ENCODE measurements around the gene CORO1A.
"Not testable (repeated sequence)": the region's sequence is repeated elsewhere in the genome, so short reads cannot be mapped to it uniquely, and the experiment has no call there.

CORO1A gene

DNA sequence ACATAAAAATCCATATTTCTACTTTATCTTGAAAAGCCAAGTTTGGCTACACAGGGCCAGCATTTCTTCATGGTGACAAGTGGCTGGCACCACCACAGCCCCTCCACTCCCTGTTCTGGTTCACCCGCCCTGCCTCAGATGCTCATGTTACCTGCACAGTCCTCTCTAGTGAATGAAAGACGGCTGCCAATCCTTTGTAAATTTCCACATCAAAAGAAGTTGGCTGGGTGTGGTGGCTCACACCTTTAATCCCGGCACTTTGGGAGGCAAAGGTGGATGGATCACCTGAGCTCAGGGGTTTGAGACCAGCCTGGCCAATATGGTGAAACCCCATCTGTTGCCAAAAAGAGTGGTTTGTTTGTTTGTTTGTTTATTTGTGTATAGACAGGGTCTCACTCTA lies 19.9 kb upstream of the CORO1A start:
- Histone ChIP-seq H3K9me2 (ENCODE audit: low read depth, low read length) (no peaks in the 10 kb centered on the region), H4K20me1 (ENCODE audit: insufficient read depth, low read length) (no peaks in the 10 kb centered on the region), H3F3A (ENCODE audit: insufficient read depth, low read length) (no peaks in the 10 kb centered on the region), H3K4me3 (ENCODE audit: low read depth, low read length, poor library complexity, severe bottlenecking) (no peak overlapping the region), H3K27ac (ENCODE audit: low read depth, low read length, poor library complexity, severe bottlenecking) (no peak overlapping the region), H3K9me3 (ENCODE audit: low read length) (no peaks in the 10 kb centered on the region), H2AFZ (ENCODE audit: low read length) (no peak overlapping the region), H3K4me2 (ENCODE audit: low read length) (no peak overlapping the region), H3K79me2 (ENCODE audit: insufficient read depth, low read length) (no peaks in the 10 kb centered on the region), H3K27me3 (ENCODE audit: insufficient read depth, low read length) (no peaks in the 10 kb centered on the region), H3K4me1 (ENCODE audit: insufficient read depth, low read length, severe bottlenecking) (peaks cover 13% of the 10 kb centered on the region), H3K36me3 (ENCODE audit: insufficient read depth, low read length) (no peaks in the 10 kb centered on the region), H3K9ac (ENCODE audit: low read length) (no peak overlapping the region)
- TF ChIP-seq, protein P1, sequence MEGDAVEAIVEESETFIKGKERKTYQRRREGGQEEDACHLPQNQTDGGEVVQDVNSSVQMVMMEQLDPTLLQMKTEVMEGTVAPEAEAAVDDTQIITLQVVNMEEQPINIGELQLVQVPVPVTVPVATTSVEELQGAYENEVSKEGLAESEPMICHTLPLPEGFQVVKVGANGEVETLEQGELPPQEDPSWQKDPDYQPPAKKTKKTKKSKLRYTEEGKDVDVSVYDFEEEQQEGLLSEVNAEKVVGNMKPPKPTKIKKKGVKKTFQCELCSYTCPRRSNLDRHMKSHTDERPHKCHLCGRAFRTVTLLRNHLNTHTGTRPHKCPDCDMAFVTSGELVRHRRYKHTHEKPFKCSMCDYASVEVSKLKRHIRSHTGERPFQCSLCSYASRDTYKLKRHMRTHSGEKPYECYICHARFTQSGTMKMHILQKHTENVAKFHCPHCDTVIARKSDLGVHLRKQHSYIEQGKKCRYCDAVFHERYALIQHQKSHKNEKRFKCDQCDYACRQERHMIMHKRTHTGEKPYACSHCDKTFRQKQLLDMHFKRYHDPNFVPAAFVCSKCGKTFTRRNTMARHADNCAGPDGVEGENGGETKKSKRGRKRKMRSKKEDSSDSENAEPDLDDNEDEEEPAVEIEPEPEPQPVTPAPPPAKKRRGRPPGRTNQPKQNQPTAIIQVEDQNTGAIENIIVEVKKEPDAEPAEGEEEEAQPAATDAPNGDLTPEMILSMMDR (IDR thresholded peaks at IDR 0.05; ENCODE audit: low read length) = no peak
- no peak for TF ChIP-seq EZH2 (IDR thresholded peaks at IDR 0.05; ENCODE audit: borderline replicate concordance, low read length)

DNA sequence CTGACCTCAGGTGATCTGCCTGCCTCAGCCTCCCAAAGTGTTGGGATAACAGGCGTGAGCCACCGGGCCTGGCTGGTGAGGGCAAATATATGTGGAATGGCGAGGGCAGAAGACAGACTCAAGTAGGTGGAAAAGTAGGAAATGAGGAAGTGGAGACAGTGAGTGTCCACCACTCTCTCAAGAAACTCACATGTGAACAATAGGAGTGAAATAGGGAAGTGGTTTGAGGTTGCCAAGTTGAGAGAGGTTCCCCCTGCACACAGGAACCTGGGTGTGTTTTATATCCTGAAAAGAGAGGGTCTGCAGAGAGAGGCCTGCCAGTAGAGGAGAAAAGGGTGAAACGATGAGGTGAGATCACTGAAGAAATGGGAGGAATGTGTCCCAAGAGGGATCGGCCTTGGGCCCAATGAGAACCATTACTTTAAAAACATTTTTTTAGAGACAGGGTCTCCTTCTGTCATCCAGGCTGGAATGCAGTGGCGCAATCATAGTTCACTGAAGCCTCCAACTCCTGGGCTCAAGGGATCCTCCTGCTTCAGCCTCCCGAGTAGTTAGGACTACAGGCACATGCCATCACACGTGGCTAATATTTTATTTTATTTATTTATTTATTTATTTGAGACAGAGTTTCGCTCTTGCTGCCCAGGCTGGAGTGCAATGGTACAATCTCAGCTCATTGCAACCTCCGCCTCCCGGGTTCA lies 17.1 kb upstream of the CORO1A start:
- Histone ChIP-seq H3K9me2 (ENCODE audit: low read depth, low read length) (no peaks in the 10 kb centered on the region), H3F3A (ENCODE audit: insufficient read depth, low read length) (no peaks in the 10 kb centered on the region), H3K36me3 (ENCODE audit: insufficient read depth, low read length) (no peaks in the 10 kb centered on the region), H3K4me3 (ENCODE audit: low read depth, low read length, poor library complexity, severe bottlenecking) (no peak overlapping the region), H3K4me2 (ENCODE audit: low read length) (no peak overlapping the region), H4K20me1 (ENCODE audit: insufficient read depth, low read length) (no peaks in the 10 kb centered on the region), H3K27me3 (ENCODE audit: insufficient read depth, low read length) (no peaks in the 10 kb centered on the region), H3K9me3 (ENCODE audit: low read length) (no peaks in the 10 kb centered on the region), H3K27ac (ENCODE audit: low read depth, low read length, poor library complexity, severe bottlenecking) (no peak overlapping the region), H3K4me1 (ENCODE audit: insufficient read depth, low read length, severe bottlenecking) (peaks cover 7% of the 10 kb centered on the region), H3K9ac (ENCODE audit: low read length) (no peak overlapping the region), H2AFZ (ENCODE audit: low read length) (no peak overlapping the region), H3K79me2 (ENCODE audit: insufficient read depth, low read length) (no peaks in the 10 kb centered on the region)
- TF ChIP-seq, protein P1 (IDR thresholded peaks at IDR 0.05; ENCODE audit: low read length) = no peak
- TF ChIP-seq EZH2 (IDR thresholded peaks at IDR 0.05; ENCODE audit: borderline replicate concordance, low read length) = no peak

DNA sequence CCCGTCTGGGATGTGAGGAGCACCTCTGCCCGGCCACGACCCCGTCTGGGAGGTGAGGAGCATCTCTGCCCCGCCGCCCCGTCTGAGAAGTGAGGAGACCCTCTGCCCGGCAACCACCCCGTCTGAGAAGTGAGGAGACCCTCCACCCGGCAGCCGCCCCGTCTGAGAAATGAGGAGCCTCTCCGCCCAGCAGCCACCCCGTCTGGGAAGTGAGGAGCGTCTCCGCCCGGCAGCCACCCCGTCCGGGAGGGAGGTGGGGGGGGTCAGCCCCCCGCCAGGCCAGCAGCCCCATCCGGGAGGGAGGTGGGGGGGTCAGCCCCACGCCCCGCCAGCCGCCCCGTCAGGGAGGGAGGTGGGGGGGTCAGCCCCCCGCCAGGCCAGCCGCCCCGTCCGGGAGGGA lies 14.7 kb upstream of the CORO1A start:
- not testable (repeated sequence) for H4K20me1 ChIP-seq (ENCODE audit: insufficient read depth, low read length); H3K79me2 ChIP-seq (ENCODE audit: insufficient read depth, low read length); H3K4me2 ChIP-seq (ENCODE audit: low read length); H3K4me1 ChIP-seq (ENCODE audit: insufficient read depth, low read length, severe bottlenecking); H3F3A ChIP-seq (ENCODE audit: insufficient read depth, low read length); H3K27me3 ChIP-seq (ENCODE audit: insufficient read depth, low read length); H3K9me3 ChIP-seq (ENCODE audit: low read length); H3K27ac ChIP-seq (ENCODE audit: low read depth, low read length, poor library complexity, severe bottlenecking); H3K36me3 ChIP-seq (ENCODE audit: insufficient read depth, low read length); H3K9ac ChIP-seq (ENCODE audit: low read length); H3K4me3 ChIP-seq (ENCODE audit: low read depth, low read length, poor library complexity, severe bottlenecking); H3K9me2 ChIP-seq (ENCODE audit: low read depth, low read length); H2AFZ ChIP-seq (ENCODE audit: low read length)

DNA sequence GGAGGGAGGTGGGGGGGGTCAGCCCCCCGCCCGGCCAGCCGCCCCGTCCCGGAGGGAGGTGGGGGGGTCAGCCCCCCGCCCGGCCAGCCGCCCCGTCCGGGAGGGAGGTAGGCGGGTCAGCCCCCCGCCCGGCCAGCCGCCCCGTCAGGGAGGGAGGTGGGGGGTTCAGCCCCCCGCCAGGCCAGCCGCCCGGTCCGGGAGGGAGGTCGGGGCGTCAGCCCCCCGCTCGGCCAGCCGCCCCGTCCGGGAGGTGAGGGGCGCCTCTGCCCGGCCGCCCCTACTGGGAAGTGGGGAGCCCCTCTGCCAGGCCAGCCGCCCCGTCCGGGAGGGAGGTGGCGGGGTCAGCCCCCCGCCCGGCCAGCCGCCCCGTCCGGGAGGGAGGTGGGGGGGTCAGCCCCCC lies 14.0 kb upstream of the CORO1A start:
- H4K20me1 ChIP-seq (ENCODE audit: insufficient read depth, low read length); H3K9me2 ChIP-seq (ENCODE audit: low read depth, low read length); H3K36me3 ChIP-seq (ENCODE audit: insufficient read depth, low read length); H3K4me1 ChIP-seq (ENCODE audit: insufficient read depth, low read length, severe bottlenecking); H3K4me2 ChIP-seq (ENCODE audit: low read length); H3K4me3 ChIP-seq (ENCODE audit: low read depth, low read length, poor library complexity, severe bottlenecking); H3K27ac ChIP-seq (ENCODE audit: low read depth, low read length, poor library complexity, severe bottlenecking); H3K9ac ChIP-seq (ENCODE audit: low read length); H3K9me3 ChIP-seq (ENCODE audit: low read length); H2AFZ ChIP-seq (ENCODE audit: low read length); H3F3A ChIP-seq (ENCODE audit: insufficient read depth, low read length); H3K79me2 ChIP-seq (ENCODE audit: insufficient read depth, low read length); H3K27me3 ChIP-seq (ENCODE audit: insufficient read depth, low read length): not testable (repeated sequence)

DNA sequence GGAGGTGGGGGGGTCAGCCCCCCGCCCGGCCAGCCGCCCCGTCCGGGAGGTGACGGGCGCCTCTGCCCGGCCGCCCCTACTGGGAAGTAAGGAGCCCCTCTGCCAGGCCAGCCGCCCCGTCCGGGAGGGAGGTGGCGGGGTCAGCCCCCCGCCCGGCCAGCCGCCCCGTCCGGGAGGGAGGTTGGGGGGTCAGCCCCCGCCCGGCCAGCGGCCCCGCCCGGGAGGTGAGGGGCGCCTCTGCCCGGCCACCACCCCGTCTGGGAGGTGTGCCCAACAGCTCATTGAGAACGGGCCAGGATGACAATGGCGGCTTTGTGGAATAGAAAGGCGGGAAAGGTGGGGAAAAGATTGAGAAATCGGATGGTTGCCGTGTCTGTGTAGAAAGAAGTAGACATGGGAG lies 13.3 kb upstream of the CORO1A start:
- H3K79me2 ChIP-seq (ENCODE audit: insufficient read depth, low read length); H3K9ac ChIP-seq (ENCODE audit: low read length); H3K4me1 ChIP-seq (ENCODE audit: insufficient read depth, low read length, severe bottlenecking); H3K9me2 ChIP-seq (ENCODE audit: low read depth, low read length); H3K36me3 ChIP-seq (ENCODE audit: insufficient read depth, low read length); H3K4me3 ChIP-seq (ENCODE audit: low read depth, low read length, poor library complexity, severe bottlenecking); H3F3A ChIP-seq (ENCODE audit: insufficient read depth, low read length); H3K9me3 ChIP-seq (ENCODE audit: low read length); H4K20me1 ChIP-seq (ENCODE audit: insufficient read depth, low read length); H2AFZ ChIP-seq (ENCODE audit: low read length); H3K27ac ChIP-seq (ENCODE audit: low read depth, low read length, poor library complexity, severe bottlenecking); H3K4me2 ChIP-seq (ENCODE audit: low read length); H3K27me3 ChIP-seq (ENCODE audit: insufficient read depth, low read length): not testable (repeated sequence)
